ENCODE measurements around the gene UBL3.

GRCh38 chr13:29800687-29801086 is 49.7 kb downstream of the UBL3 start:
- TF ChIP-seq CTCF (IDR thresholded peaks at IDR 0.05): no peak
- no peak for TF ChIP-seq EP300 (IDR thresholded peaks at IDR 0.05)
- no peak for TF ChIP-seq POLR2A (IDR thresholded peaks at IDR 0.05)

All from ovary (tissue), 3 donors.